H1 (cell line): Measurements from ENCODE around the gene EFHD1.
"Not testable (repeated sequence)": the region's sequence is repeated elsewhere in the genome, so short reads cannot be mapped to it uniquely, and the experiment has no call there.

Source experiments
- CBX5 ChIP-seq: fragments of 300-800, 300-1000 bp; sonication (generic); IDR thresholded peaks from 2 replicates; pipeline ENCODE4 v1.7.1; 2016; ENCODE audit warnings: antibody characterized with exemption, low read length, low read depth
- CREB1 ChIP-seq: IDR thresholded peaks from 2 replicates; pipeline ENCODE4 v1.6.1; 2012; ENCODE audit warnings: inconsistent platforms
- EZH2 ChIP-seq: fragments of 200-600 bp; sonication (generic); IDR thresholded peaks from 2 replicates; pipeline ENCODE4 v1.7.1; 2012; ENCODE audit warnings: low read depth, mild to moderate bottlenecking, moderate library complexity, low read length, inconsistent platforms; ENCODE audit not compliant: severe bottlenecking
- HDAC2 ChIP-seq, 2 experiments: fragments of 300-600 bp in 1 of 2; sonication (generic) in 1 of 2; IDR thresholded peaks; 2 replicates each; pipeline ENCODE4 v1.6.1; 2011 to 2012; ENCODE audit warnings: low read depth in 2 of 2, low read length in 2 of 2, mild to moderate bottlenecking in 2 of 2, moderate library complexity in 2 of 2, borderline replicate concordance in 1 of 2, inconsistent platforms in 1 of 2
- POLR2A ChIP-seq, 2 experiments: IDR thresholded peaks; 1 replicate in 1 of 2; 2 replicates in 1 of 2; pipeline ENCODE4 v1.6.1; 2011; ENCODE audit warnings: low read depth in 2 of 2, low read length in 2 of 2, mild to moderate bottlenecking in 2 of 2; ENCODE audit errors: control extremely low read depth in 1 of 2
- TBP ChIP-seq: IDR thresholded peaks from 2 replicates; pipeline ENCODE4 v1.6.1; 2011; ENCODE audit warnings: low read depth, low read length, improper control_type of control experiment
- ZNF274 ChIP-seq: IDR thresholded peaks from 2 replicates; pipeline ENCODE4 v1.7.0; 2012; ENCODE audit warnings: low read length, borderline replicate concordance; ENCODE audit errors: extremely low read depth
- TF ChIP-seq, protein P1 (sequence below), 3 experiments: IDR thresholded peaks; 1 replicate in 2 of 3; 2 replicates in 1 of 3; pipeline versions ENCODE4 v1.5.1 to v1.6.1; 2011; ENCODE audit warnings: low read length in 3 of 3, mild to moderate bottlenecking in 3 of 3, inconsistent platforms in 2 of 3, low read depth in 1 of 3, moderate library complexity in 1 of 3; ENCODE audit not compliant: insufficient read depth in 1 of 3; ENCODE audit errors: control extremely low read depth in 1 of 3
- TF ChIP-seq, protein P2 (sequence below): IDR thresholded peaks from 2 replicates; pipeline ENCODE4 v1.6.1; 2011; ENCODE audit warnings: low read depth, mild to moderate bottlenecking, low read length; ENCODE audit not compliant: insufficient read depth
- TF ChIP-seq, protein P3 (sequence below): IDR thresholded peaks from 2 replicates; pipeline ENCODE4 v1.6.1; 2012; ENCODE audit warnings: inconsistent platforms

DNA sequence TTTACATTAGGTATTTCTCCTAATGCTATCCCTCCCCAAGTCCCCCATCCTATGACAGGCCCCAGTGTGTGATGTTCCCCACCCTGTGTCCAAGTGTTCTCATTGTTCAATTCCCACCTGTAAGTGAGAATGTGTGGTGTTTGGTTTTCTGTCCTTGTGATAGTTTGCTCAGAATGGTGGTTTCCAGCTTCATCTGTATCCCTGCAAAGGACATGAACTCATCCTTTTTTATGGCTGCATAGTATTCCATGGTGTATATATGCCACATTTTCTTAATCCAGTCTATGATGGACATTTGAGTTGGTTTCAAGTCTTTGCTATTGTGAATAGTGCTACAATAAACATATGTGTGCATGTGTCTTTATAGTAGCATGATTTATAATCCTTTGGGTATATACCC lies 86.7 kb downstream of the EFHD1 start:
- TF ChIP-seq, protein P1, sequence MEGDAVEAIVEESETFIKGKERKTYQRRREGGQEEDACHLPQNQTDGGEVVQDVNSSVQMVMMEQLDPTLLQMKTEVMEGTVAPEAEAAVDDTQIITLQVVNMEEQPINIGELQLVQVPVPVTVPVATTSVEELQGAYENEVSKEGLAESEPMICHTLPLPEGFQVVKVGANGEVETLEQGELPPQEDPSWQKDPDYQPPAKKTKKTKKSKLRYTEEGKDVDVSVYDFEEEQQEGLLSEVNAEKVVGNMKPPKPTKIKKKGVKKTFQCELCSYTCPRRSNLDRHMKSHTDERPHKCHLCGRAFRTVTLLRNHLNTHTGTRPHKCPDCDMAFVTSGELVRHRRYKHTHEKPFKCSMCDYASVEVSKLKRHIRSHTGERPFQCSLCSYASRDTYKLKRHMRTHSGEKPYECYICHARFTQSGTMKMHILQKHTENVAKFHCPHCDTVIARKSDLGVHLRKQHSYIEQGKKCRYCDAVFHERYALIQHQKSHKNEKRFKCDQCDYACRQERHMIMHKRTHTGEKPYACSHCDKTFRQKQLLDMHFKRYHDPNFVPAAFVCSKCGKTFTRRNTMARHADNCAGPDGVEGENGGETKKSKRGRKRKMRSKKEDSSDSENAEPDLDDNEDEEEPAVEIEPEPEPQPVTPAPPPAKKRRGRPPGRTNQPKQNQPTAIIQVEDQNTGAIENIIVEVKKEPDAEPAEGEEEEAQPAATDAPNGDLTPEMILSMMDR (IDR thresholded peaks at IDR 0.05; ENCODE audit: control extremely low read depth in 1 of 3, insufficient read depth in 1 of 3, low read depth in 1 of 3, low read length in 3 of 3): not testable (repeated sequence)
- not testable (repeated sequence) for TF ChIP-seq POLR2A (IDR thresholded peaks at IDR 0.05; ENCODE audit: control extremely low read depth in 1 of 2, low read depth in 2 of 2, low read length in 2 of 2); ZNF274; CREB1; HDAC2 (IDR thresholded peaks at IDR 0.05; ENCODE audit: borderline replicate concordance in 1 of 2, low read depth in 2 of 2, low read length in 2 of 2); EZH2; CBX5; TBP
- TF ChIP-seq, protein P2, sequence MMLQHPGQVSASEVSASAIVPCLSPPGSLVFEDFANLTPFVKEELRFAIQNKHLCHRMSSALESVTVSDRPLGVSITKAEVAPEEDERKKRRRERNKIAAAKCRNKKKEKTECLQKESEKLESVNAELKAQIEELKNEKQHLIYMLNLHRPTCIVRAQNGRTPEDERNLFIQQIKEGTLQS: not testable (repeated sequence)
- TF ChIP-seq, protein P3, sequence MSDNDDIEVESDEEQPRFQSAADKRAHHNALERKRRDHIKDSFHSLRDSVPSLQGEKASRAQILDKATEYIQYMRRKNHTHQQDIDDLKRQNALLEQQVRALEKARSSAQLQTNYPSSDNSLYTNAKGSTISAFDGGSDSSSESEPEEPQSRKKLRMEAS: not testable (repeated sequence)
